GM20000 (cell line): ENCODE data around the gene CABS1.

Source experiments
- DNase-seq: peaks from one replicate; pipeline ENCODE4 v3.0.0; 2012; ENCODE audit warnings: low spot score
- CTCF ChIP-seq: IDR thresholded peaks from 2 replicates; pipeline ENCODE4 v1.5.1; 2012; ENCODE audit warnings: mild to moderate bottlenecking, control low read depth; ENCODE audit errors: extremely low read depth, missing control alignments

CABS1 gene

GRCh38 chr4:70359115-70359661, 24.4 kb downstream of the CABS1 start:
- no peak for TF ChIP-seq CTCF

GRCh38 chr4:70360460-70360859, 25.7 kb downstream of the CABS1 start, which contains the start of gene SMR3A:
SMR3A (plus strand) TSS chr4:70360760; CDS start chr4:70362116, 1,356 bp downstream.
- no peak for TF ChIP-seq CTCF
- DNase-seq, result no peak

More at GRCh38 chr4:70359115-70359661, 24.4 kb downstream of the CABS1 start:
- DNase-seq, result no peak

- TF ChIP-seq CTCF, result no peak
- DNase-seq, result no peak
Observed at GRCh38 chr4:70364002-70364401, 29.2 kb downstream of the CABS1 start.

GRCh38 chr4:70365479-70365878, 30.7 kb downstream of the CABS1 start:
- no peak for DNase-seq
- TF ChIP-seq CTCF, result no peak

- no peak for DNase-seq
- no peak for TF ChIP-seq CTCF
Observed at GRCh38 chr4:70367813-70368212, 33.0 kb downstream of the CABS1 start.

- DNase-seq, result no peak
- TF ChIP-seq CTCF, result no peak
Observed at GRCh38 chr4:70371987-70372386, 37.2 kb downstream of the CABS1 start.

- no peak for TF ChIP-seq CTCF
- no peak for DNase-seq
Observed at GRCh38 chr4:70372760-70373159, 38.0 kb downstream of the CABS1 start.
